ENCODE data around the gene ADARB2. TPM values are rescaled to one million over a fixed set of nuclear protein-coding genes. Genes with fewer than 3 reads are reported as not detected.

The ADARB2 gene
- total and polyA plus RNA-seq, 4 donors, result 0.55 to 0.70 (median 0.59) TPM; not detected in 1

DNA sequence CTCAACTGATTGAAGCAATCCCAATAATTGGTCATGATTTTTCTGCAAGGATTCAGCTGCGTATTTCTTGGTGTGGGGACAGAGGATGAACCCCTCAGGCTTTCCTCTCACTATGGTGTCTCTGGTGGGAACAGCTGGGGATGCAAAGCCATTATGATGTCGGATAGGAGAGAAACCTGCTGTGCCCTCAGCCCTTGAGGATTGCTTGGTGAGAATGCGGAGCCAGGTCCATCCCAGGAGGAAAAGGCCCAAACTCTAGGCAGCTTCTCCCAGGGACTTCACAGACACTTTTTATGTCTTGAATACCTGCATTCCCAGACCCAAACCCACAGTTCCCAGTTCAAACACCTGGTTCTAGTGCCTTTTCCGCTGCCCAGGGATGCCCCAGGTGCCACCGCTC, 379.2 kb downstream of the ADARB2 start:
- 82% methylated on average over 5 of the region's 5 CpGs for whole genome bisulfite sequencing
- Histone ChIP-seq H3K27me3 (ENCODE audit: control insufficient read depth in 4 of 4, insufficient read depth in 4 of 4, low read length in 3 of 4) (no peaks in the 10 kb centered on the region), H3K9ac (ENCODE audit: low read depth in 1 of 2, low read length in 2 of 2) (no peak overlapping the region), H3K4me1 (ENCODE audit: control insufficient read depth in 4 of 4, insufficient read depth in 4 of 4, low read length in 3 of 4) (no peaks in the 10 kb centered on the region), H3K4me3 (ENCODE audit: low read depth in 1 of 3, low read length in 3 of 3) (no peak overlapping the region), H3K27ac (ENCODE audit: low read depth in 1 of 2, low read length in 2 of 2) (no peak overlapping the region), H3K36me3 (ENCODE audit: control insufficient read depth in 4 of 4, insufficient read depth in 3 of 4, low read depth in 1 of 4, low read length in 3 of 4) (no peaks in the 10 kb centered on the region), H3K9me3 (ENCODE audit: control insufficient read depth in 4 of 4, low read length in 3 of 4) (no peaks in the 10 kb centered on the region)
- no peak for DNase-seq (ENCODE audit: low spot score)
- TF ChIP-seq SP1 (IDR thresholded peaks at IDR 0.05), result no peak
- TF ChIP-seq FOXA2 (IDR thresholded peaks at IDR 0.05), result no peak
- TF ChIP-seq, protein P1, sequence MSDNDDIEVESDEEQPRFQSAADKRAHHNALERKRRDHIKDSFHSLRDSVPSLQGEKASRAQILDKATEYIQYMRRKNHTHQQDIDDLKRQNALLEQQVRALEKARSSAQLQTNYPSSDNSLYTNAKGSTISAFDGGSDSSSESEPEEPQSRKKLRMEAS (IDR thresholded peaks at IDR 0.05), result no peak
- TF ChIP-seq HNF4G (IDR thresholded peaks at IDR 0.05), result no peak
- TF ChIP-seq TAF1 (conservative IDR thresholded peaks at IDR 0.05), result no peak
- TF ChIP-seq JUND (IDR thresholded peaks at IDR 0.05), result no peak
- no peak for TF ChIP-seq GABPA (IDR thresholded peaks at IDR 0.05 in 1 of 2, conservative IDR thresholded peaks at IDR 0.05 in 1 of 2)
- TF ChIP-seq, protein P2, sequence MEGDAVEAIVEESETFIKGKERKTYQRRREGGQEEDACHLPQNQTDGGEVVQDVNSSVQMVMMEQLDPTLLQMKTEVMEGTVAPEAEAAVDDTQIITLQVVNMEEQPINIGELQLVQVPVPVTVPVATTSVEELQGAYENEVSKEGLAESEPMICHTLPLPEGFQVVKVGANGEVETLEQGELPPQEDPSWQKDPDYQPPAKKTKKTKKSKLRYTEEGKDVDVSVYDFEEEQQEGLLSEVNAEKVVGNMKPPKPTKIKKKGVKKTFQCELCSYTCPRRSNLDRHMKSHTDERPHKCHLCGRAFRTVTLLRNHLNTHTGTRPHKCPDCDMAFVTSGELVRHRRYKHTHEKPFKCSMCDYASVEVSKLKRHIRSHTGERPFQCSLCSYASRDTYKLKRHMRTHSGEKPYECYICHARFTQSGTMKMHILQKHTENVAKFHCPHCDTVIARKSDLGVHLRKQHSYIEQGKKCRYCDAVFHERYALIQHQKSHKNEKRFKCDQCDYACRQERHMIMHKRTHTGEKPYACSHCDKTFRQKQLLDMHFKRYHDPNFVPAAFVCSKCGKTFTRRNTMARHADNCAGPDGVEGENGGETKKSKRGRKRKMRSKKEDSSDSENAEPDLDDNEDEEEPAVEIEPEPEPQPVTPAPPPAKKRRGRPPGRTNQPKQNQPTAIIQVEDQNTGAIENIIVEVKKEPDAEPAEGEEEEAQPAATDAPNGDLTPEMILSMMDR (IDR thresholded peaks at IDR 0.05; ENCODE audit: low read depth, low read length, missing input control), result no peak
- no peak for TF ChIP-seq RXRA (IDR thresholded peaks at IDR 0.05)
- no peak for TF ChIP-seq YY1 (IDR thresholded peaks at IDR 0.05)
- TF ChIP-seq EGR1 (IDR thresholded peaks at IDR 0.05; ENCODE audit: low read depth in 2 of 2), result no peak
- TF ChIP-seq NR2F2 (IDR thresholded peaks at IDR 0.05), result no peak
- no peak for TF ChIP-seq RAD21 (IDR thresholded peaks at IDR 0.05)
- no peak for TF ChIP-seq FOXA1 (IDR thresholded peaks at IDR 0.05)
- TF ChIP-seq, protein P3, sequence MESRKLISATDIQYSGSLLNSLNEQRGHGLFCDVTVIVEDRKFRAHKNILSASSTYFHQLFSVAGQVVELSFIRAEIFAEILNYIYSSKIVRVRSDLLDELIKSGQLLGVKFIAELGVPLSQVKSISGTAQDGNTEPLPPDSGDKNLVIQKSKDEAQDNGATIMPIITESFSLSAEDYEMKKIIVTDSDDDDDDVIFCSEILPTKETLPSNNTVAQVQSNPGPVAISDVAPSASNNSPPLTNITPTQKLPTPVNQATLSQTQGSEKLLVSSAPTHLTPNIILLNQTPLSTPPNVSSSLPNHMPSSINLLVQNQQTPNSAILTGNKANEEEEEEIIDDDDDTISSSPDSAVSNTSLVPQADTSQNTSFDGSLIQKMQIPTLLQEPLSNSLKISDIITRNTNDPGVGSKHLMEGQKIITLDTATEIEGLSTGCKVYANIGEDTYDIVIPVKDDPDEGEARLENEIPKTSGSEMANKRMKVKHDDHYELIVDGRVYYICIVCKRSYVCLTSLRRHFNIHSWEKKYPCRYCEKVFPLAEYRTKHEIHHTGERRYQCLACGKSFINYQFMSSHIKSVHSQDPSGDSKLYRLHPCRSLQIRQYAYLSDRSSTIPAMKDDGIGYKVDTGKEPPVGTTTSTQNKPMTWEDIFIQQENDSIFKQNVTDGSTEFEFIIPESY (IDR thresholded peaks at IDR 0.05), result no peak
- TF ChIP-seq HNF4A (conservative IDR thresholded peaks at IDR 0.05), result no peak
- TF ChIP-seq, protein P4, sequence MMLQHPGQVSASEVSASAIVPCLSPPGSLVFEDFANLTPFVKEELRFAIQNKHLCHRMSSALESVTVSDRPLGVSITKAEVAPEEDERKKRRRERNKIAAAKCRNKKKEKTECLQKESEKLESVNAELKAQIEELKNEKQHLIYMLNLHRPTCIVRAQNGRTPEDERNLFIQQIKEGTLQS (IDR thresholded peaks at IDR 0.05), result no peak

DNA sequence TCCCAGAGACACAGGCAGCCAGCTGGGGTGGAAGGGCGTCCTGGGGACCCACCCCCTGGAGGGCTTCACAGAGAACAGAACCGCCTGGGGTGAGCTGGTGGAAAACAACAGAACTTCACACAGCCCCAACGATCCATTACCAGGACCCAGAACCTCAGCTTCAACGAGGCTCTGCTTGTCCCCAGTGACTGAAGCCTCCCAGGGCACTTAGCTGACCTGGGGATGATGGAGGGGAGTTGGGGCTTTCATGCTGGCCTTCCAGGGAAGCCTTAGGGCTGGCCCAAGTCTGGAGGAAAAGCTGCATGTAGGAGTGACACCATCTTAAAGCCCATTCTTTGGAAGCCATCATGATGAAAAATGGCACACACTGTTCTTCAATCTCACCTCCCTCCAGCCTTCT, 381.0 kb downstream of the ADARB2 start:
- Histone ChIP-seq H3K4me3 (ENCODE audit: low read depth in 1 of 3, low read length in 3 of 3) (no peak overlapping the region), H3K27me3 (ENCODE audit: control insufficient read depth in 4 of 4, insufficient read depth in 4 of 4, low read length in 3 of 4) (no peaks in the 10 kb centered on the region), H3K9ac (ENCODE audit: low read depth in 1 of 2, low read length in 2 of 2) (no peak overlapping the region), H3K27ac (ENCODE audit: low read depth in 1 of 2, low read length in 2 of 2) (no peak overlapping the region), H3K4me1 (ENCODE audit: control insufficient read depth in 4 of 4, insufficient read depth in 4 of 4, low read length in 3 of 4) (no peaks in the 10 kb centered on the region), H3K9me3 (ENCODE audit: control insufficient read depth in 4 of 4, low read length in 3 of 4) (no peaks in the 10 kb centered on the region), H3K36me3 (ENCODE audit: control insufficient read depth in 4 of 4, insufficient read depth in 3 of 4, low read depth in 1 of 4, low read length in 3 of 4) (no peaks in the 10 kb centered on the region)
- TF ChIP-seq, protein P1 (IDR thresholded peaks at IDR 0.05), result no peak
- TF ChIP-seq EGR1 (IDR thresholded peaks at IDR 0.05; ENCODE audit: low read depth in 2 of 2), result no peak
- no peak for TF ChIP-seq FOXA2 (IDR thresholded peaks at IDR 0.05)
- TF ChIP-seq, protein P2 (IDR thresholded peaks at IDR 0.05; ENCODE audit: low read depth, low read length, missing input control), result no peak
- no peak for TF ChIP-seq FOXA1 (IDR thresholded peaks at IDR 0.05)
- TF ChIP-seq HNF4A (conservative IDR thresholded peaks at IDR 0.05), result no peak
- TF ChIP-seq SP1 (IDR thresholded peaks at IDR 0.05), result no peak
- TF ChIP-seq HNF4G (IDR thresholded peaks at IDR 0.05), result no peak
- TF ChIP-seq YY1 (IDR thresholded peaks at IDR 0.05), result no peak
- TF ChIP-seq JUND (IDR thresholded peaks at IDR 0.05), result no peak
- TF ChIP-seq RAD21 (IDR thresholded peaks at IDR 0.05), result no peak
- TF ChIP-seq, protein P4 (IDR thresholded peaks at IDR 0.05), result no peak
- no peak for TF ChIP-seq TAF1 (conservative IDR thresholded peaks at IDR 0.05)
- TF ChIP-seq, protein P3 (IDR thresholded peaks at IDR 0.05), result no peak
- no peak for TF ChIP-seq NR2F2 (IDR thresholded peaks at IDR 0.05)
- 57% methylated on average over 4 of the region's 4 CpGs for WGBS
- DNase-seq (ENCODE audit: low spot score), result no peak
